A549 (cell line): ENCODE measurements around the gene PIK3CB.

Experiments used
- CTCF ChIP-seq: fragments of >200 bp; sonication (Bioruptor Twin); formaldehyde crosslinking; IDR thresholded peaks from 3 replicates; pipeline ENCODE4 v1.5.1; 2016
- EP300 ChIP-seq, 2 experiments: fragments of >200 bp; sonication (Bioruptor Twin); formaldehyde crosslinking; IDR thresholded peaks; 2 replicates in 1 of 2; 3 replicates in 1 of 2; pipeline ENCODE4 v1.6.1; 2016 to 2017
- NPAS2 ChIP-seq: fragments of 250-450 bp; sonication (Bioruptor Pico); IDR thresholded peaks from 2 replicates; pipeline ENCODE4 v1.8.0; 2022; ENCODE audit warnings: mild to moderate bottlenecking, moderate library complexity, borderline replicate concordance
- POLR2A ChIP-seq: IDR thresholded peaks from 2 replicates; pipeline ENCODE4 v1.6.1; 2012; ENCODE audit warnings: mild to moderate bottlenecking, low read length
- RAD21 ChIP-seq, 2 experiments: fragments of >200 bp in 1 of 2; sonication (Bioruptor Twin) in 1 of 2; formaldehyde crosslinking in 1 of 2; IDR thresholded peaks in 1 of 2; conservative IDR thresholded peaks in 1 of 2; 2 replicates in 1 of 2; 3 replicates in 1 of 2; pipeline ENCODE4 v1.6.1; 2012 to 2018; ENCODE audit warnings: inconsistent platforms in 1 of 2
- RCOR1 ChIP-seq: fragments of 150-350 bp; IDR thresholded peaks from 2 replicates; pipeline ENCODE4 v1.6.1; 2014; ENCODE audit warnings: antibody characterized with exemption, low read length, low read depth
- USF2 ChIP-seq: fragments of 450-650 bp; IDR thresholded peaks from 2 replicates; pipeline ENCODE4 v1.6.1; 2014; ENCODE audit warnings: antibody characterized with exemption

- TF ChIP-seq CTCF: no peak
- TF ChIP-seq EP300 (IDR thresholded peaks at IDR 0.05): no peak
- no peak for TF ChIP-seq POLR2A
- no peak for TF ChIP-seq RCOR1
- no peak for TF ChIP-seq RAD21 (conservative IDR thresholded peaks at IDR 0.05 in 1 of 2, IDR thresholded peaks at IDR 0.05 in 1 of 2)
- no peak for TF ChIP-seq NPAS2 (CRISPR knock-in tag)
- TF ChIP-seq USF2: no peak
Observed at GRCh38 chr3:138681463-138682220, 153.1 kb downstream of the PIK3CB start.
